ENCODE measurements around the gene DNAJC13.

Gene DNAJC13

DNA sequence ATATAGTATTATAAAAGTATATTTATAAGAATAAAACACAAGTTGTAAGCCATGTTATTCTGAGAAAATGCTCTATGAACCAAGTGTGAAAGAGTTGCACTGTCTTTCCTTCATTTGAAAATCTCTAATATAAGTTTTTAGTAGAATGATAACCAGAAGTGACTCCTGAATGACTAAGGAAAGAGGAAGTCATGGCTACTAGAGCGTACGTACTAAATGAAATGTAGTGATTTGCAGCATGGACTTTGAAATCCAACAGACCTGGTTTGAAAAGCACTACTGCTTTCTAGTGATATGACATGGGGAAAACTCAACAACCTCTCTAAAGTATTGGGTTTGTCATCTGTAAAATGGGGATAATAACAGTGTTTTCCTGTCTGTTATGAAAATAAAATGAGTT is 10.3 kb upstream of the DNAJC13 start:
- no peak for DNase-seq

DNA sequence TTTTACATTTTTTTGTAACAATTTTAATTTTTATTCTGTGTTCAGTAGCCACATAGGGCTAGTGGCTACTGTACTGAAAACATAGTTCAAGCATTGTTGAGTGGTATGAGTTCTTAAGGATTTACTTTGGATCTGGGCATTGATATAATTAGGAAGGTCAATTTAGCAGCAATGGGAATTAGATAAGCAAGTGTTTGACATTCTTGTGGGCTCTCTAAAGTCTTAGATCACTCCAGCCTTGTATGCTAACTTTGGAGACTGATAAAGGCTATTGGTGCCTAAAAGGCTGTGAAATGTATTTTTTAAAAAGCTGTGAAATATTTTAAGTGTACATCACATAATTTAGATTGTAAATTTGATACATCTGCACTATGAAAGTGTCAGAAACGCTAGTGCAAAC is 2.5 kb upstream of the DNAJC13 start:
- DNase-seq = no peak

DNA sequence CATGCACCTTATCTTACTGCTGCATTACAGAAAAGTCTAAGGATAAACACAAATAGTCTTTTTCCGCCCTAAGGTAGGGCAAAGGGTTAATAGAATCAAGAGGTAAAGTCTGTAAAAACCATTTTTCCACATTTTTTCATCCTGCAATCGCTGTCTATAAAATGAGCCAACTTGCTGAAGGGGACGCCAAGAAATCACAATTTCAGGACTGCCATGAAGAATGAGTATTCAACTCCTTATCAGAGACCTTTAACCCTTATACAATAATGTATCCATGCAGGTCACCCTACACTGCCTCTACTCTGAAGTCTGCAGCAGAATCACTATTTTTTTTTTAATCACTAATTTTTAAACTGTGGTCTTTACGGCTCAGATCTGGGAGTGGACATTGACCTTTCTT is 1.1 kb upstream of the DNAJC13 start:
- no peak for DNase-seq

DNA sequence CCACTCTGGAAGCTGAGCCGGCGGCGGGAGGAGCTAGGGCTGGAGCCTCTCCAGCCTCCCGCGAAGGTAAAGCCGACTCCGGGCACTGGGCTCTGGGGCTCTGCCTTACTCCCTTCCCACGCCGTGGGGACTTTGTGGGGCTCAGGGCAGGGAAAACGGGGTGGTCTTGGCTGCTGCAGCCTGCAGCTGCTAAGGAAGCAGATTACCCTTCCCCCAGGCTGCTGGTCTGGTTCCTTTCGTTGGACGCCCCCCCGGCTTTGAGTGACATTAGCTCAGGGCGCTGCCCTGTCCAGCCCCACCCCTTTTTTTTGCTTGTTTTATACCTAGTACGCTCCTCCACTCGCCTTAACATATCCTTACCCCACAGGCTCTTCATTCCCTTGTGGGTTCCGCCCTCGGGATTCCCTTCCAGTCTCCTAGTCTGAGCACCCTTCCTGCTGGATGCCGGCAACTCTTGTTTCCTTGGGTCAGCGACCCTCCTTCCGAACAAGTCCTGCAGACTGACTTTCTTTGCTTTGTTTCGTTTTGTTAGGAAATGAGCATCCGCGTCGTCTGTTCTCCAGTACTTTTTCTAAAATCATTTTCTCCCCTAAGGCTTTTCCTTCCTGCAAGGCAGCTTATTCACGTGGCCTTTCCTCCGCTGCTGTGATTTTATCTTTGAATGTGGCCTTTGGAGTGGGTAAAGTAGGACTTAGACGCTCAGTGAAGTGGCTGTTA is 551 bp downstream of the DNAJC13 start:
- DNase-seq = peak; percentile 79

DNA sequence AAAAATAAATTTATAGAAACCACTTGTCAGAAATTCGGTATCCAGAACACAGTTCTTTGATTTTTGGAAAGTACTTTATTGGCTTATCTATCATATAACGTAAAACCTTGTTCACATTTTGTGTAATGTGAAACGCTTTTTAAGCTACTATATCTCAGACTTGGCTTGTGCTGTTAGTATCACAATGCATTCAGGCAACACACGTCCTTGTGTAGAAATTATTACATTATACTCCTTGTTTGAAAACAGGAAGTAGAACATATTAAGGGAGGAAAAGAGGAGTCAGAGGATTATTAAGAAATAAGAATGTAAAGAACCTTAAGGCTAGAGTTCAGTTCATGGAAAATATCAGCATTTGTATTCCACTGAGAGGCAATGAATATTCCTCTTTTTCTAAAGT is 1.6 kb downstream of the DNAJC13 start:
- DNase-seq = peak; percentile 14

DNA sequence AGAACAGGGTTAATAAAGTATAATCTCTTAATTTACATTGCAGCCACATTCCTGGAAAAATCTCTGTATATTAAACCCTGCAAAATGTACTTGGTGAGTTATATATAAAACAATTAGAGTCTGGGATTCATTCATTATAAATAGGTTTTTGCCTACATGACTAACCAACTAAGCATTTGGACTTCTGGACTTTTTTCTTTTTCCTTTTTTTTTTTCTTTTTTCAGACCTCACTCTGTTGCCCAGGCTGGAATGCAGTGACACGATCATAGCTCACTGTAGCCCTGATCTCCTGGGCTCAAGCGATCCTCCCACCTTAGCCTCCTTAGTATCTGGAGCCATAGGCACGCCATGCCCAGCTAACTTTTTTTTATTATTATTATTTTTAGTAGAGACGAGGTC is 4.5 kb downstream of the DNAJC13 start:
- DNase-seq = no peak

DNA sequence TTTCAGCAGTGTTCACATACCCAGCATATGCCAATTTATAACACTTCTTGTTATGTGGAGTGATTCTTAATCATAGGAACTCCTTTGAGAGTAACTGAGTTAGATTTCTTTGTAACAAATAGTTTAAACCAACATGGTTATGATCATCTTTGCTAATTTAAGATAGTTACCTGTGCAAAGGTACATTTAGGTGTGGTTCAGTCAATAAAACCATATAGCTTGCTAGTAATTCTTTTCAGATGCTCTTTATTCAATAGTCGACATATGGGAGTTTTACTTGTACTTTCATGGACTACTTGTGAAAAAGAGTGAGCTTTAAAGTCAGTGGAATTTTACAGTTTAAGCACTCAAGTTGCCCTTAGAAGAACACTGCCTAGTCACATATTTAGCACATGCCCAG is 5.2 kb downstream of the DNAJC13 start:
- no peak for DNase-seq

DNA sequence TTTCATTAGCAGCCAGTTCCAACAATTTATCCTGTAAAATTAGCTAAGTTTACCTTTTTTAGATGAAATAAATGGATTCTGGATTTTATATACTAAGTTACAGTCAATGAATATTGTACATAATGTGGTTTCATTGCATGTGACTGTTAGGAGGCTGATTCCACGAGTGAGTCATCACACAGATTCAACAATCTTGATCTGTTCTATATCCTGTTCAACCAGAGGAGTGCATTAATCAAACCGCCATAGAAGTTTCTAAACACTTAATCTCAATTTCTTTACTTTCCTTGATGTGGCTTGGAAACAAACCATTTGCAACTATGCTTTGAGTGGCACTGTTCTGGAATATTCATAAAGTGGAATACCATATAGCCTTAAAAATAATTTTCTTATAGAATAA is 15.3 kb downstream of the DNAJC13 start:
- peak; percentile 71 for DNase-seq

DNA sequence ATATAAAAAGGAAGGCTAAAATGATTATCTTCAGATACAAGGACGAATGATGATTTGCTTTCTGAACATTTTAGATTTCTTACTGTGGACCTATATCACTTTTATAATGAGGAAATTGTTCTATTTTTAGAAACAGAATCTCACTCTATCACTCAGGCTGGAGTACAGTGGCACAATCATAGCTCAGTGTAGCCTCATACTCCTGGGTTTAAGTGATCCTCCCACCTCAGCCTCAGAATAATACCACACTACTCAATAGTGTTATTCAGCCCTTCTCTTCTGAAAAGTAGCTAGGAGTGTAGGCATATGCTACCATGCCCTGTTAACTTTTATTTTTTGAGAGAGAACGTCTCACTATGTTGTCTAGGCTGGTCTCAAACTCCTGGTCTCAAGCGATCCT is 15.8 kb downstream of the DNAJC13 start:
- no peak for DNase-seq

DNA sequence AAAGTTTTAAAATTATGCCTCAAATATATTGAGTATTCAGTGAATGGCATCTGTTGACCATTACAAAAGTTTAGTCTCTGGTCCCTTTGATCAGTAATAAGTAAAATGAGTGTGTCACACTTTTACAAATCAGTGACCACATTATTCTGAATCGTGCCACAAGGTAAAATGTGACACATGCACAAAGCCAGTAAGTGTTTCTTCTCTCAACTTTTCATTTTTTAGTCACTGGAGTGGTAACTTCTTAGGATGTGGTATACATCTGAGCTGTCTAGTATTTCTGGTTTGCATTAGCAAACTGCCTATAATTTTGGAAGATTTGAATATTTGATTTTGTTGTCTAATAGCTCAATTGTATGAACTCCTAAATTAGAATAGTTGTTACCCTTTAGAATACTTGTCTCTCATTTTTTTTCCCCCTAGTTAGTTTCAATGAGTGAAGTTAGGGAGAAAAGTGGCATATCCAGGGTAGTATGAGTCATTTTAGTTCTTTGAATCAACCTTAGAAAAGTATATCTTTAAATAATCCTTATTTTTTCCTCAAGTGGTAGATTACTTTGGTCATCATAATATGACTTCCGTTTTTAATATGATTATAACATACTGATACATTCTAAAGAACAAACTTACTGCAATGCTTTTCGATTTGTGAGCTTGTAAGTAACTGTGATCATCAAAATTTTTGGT is 18.1 kb downstream of the DNAJC13 start:
- no peak for DNase-seq

DNA sequence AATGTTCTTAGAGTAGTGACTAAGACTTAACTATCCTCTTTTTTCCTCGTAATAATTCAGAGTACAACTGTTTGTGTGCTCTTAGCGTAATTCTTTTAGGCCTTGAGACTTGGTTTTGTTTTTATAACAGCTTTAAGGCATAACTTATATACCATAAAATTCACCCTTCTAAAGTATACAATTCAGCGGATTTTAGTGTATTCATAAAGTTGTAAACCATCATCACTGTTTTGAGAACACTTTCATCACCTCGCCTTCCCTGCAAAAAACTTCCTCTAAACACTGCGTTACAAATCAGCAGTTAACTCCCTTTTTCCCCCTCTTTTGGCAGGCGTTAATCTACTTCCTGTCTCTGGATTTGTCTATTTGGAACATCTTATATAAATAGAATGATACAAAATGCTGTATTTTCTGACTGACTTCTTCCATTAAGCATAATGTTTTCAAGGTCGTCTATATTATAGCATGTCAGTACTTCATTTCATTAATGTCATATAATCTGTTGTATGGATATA is 18.7 kb downstream of the DNAJC13 start:
- peak; percentile 3 for DNase-seq

DNA sequence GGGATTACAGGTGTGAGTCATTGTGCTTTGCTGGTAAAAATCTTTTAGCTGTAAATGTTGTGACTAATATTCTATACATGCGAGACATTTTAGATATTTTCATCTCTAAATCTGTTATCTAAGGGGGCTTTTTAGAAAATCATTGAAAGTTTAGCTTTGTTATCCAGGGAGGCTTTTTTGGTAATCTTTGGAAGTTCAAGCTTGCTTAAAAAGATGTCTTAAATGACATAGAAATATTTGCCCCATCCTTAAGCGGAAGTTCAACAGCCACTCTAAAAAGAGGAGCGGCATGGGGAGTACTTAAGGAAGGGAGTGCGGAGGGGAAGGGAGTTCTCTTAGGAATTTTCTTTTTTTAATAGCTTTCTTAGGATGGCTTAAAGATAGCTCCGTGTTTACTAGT is 26.1 kb downstream of the DNAJC13 start:
- DNase-seq = no peak

DNA sequence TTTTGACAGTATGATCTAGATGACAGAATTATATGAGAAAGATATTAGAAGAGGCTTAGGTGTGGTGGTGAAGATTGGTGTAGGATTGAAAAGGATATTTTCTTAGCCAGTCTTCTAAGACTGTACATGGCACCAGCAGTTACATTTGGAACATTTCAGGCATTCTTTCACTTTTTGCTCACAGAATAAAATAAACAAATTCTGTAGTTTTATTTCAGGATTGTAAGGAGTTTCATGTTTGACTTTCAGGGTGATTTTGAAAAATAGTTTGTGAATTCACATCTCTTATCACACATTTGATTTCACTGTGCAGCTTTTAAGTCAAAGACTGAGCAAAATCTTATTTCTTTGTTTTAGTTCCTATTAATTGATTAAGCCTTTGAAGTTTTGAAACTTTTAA is 27.1 kb downstream of the DNAJC13 start:
- no peak for DNase-seq

DNA sequence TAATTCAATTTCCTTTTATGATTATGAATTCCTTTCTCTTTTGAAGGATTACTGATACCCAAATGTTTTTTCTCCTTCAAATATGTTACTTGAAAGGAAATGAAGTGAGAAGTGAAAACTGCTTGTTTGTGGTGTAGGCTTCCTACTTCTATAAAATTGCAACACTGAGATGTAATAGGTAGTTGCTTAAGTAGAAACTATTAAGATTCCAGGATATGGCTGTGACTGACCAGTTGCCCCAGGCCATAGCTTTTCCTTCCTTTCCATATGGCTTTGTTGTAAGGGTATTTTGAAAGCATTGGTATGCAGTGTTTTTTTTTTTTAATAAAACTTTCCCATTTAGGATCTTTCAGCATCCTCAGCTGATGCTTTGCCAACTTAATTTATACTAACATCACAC is 28.5 kb downstream of the DNAJC13 start:
- DNase-seq = no peak

DNA sequence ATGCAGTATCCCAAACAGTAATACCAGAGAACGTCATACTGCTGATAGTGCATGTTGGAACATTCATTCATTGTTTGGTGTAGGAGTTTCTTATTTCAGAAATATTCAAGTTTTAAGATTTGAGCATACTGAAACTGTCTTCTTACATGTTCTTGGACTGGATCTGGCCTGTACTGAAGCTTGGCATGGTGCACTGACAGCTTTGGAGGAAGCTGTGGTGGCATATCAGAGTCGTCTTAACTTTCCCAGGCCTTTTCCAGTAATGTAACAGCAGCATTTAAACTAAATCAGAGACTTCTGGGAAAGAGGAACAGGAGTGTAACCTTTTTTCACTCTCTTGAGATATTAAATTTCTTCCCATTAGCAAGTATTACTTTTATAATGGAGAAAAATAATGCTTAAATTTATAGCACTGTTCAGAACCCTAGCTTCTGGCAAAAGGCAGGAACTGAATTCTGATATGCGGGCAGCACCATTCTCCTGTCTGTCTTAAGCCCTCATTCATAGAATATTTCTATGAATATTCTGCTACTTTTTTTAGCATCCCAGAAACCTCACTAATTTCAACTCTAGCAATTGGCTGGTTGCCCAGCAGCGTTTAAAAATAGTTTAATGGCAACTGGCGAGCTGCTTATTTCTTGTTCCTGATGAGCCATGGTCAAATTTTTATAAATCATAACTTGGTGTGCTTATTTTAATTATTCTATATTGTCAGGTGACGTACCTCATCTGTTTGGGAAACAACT is 31.1 kb downstream of the DNAJC13 start:
- DNase-seq = no peak

DNA sequence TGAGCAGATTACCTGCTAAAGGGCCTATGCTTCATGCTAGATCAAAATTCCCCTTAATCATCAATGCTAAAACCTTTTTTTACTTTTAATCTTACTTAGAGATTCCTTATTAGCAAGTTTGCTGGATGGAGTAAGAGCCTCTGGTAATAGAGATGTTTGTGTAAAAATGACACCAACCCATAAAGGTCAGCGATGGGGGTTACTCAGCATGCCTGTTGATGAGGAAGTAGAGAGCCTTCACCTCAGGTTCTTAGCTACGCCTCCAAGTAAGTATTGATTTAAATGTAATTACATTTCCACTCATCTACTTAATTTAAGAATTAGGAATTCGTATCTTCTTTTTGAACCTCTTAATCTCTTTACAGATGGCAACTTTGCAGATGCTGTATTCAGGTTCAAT is 38.8 kb downstream of the DNAJC13 start:
- no peak for DNase-seq

DNA sequence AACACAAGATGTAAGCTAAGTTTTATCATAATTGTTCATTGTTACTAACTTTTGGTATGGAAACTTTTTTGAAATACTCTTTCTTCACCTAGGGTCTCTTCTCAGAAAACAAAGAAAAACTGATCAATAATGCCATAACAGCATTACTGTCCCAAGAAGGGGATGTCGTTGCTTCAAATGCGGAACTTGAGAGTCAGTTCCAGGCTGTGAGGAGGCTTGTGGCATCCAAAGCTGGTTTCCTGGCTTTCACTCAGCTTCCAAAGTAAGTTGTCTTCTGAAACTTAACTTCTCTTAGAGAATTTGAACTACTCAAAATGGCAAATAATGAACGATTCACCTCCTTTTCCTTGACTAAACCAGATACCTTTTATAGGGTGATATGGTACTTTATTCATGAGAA is 39.3 kb downstream of the DNAJC13 start:
- DNase-seq = no peak

DNA sequence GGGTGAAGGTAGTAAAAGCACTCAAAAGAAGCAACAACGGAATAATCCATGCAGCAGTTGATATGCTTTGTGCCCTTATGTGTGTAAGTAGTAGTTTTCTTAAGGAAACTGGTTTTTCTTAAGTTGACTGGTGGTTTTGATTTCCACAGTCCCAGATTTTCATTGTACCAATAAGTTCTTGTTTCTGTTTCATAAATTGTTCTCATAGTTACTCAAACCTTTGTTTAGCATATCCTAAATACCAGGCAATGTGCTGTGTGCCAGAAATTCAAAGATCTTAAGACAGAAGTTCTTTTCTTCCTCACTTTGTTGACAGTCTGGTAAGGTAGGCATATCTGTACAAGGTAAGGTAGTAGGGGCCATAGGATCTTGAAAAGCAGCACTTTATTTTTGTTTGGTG is 40.0 kb downstream of the DNAJC13 start:
- DNase-seq = no peak

DNA sequence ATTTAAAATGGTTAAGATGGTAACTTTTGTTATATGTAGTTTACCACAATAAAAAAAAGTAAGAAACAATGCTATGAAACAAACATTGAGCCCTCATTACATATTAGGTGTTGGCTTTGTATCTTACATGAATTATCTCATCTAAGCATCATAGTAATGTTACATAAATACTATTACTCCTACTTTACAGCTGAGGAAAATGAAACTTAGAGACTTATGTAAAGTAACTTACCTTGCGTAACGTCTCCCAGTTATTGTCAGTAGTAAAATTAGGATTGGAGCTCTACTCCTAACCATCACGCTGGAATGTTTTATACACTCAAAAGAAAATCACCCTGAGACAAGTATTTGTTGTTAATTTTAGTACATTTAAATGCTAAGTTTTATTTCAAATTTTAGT is 42.2 kb downstream of the DNAJC13 start:
- no peak for DNase-seq

DNA sequence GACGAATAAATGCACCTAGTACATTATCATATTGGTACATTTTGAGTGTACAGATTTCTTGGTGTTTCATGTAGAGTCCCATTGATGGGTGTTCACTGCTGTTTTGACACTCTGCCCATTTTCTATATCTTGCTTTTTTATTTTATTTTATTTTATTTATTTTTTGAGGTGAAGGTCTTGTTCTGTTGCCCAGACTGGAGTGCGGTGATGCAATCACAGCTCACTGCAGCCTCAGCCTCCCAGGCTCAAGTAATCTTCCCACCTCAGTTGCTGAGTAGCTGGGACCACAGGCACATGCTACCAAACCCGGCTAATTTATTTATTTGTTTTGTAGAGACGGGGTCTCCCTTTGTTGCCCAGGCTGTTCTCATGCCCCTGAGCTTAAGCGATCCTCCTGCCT is 44.2 kb downstream of the DNAJC13 start:
- DNase-seq = no peak

DNA sequence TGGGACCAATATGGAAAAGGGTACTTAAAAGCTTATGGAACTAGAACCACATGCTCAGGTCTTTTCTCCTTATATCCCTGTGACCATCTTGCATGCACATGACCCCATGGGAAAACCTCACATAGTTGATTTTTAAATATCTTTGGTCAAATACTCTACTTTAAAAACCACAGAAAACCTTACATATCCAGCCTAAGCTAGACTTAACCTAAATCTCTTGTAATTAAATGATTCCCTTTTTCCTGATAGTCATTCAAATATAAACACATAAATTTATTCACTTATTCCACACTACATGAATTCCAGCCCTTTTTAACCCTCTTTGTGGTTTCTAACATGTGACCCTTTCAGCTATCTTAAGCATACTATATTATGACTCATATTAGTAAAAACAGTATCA is 46.8 kb downstream of the DNAJC13 start:
- DNase-seq = peak; percentile 35

DNA sequence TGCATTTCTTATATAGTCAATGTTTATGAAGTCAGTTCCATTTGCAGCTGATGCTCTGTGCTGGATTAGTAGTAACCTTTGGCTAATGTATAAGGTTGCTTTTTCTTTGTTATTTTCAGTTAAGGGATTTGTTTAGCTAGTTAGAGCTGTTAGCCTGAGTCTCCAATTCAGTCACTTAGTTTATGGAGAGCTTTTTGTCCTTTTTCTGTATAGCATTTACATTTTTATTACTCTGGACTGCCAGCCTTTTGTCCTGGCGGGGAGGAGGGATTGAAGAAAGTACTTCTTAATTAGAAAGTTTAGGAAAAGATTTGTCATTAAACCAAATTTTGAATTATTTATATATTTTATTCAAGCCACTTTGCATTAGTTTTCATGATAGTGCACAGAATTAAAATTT is 52.0 kb downstream of the DNAJC13 start:
- no peak for DNase-seq

DNA sequence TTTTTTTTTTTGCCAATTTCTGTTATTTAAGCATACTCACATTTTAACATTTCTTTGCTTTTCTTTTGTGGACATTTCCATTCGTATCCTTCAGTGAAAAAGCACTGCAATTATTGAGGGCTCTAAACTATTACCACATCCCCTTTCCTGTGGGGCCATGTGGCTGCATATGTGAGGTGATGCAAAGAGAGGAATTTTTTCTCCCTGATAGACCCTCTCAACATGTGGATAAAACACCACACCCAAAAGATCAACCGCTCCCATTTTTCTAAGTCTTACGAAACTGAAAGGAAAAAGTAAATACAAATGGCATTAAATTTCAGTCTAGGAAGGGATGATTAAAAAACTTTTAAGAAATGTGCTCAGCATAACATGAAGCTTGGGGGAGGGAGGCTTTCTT is 68.8 kb downstream of the DNAJC13 start:
- peak; percentile 36 for DNase-seq

DNA sequence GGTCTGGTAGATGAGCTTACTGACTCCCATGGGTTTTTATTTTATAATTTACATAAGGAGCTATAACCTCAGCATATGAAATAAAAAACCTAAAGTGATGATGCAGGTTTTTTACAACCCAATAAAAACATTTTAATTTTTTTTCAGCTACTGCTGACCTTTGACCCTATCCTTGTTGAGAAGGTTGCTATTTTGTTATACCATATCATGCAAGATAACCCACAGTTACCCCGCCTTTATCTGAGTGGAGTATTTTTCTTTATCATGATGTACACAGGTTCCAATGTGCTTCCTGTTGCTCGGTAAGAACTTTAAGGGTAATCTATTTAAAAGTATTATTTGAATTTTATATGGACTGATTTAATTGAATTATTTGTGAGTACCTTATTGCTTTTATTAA is 70.8 kb downstream of the DNAJC13 start:
- peak; percentile 41 for DNase-seq
